ENCODE data around the gene CD164L2.

Gene CD164L2

GRCh38 chr1:27394925-27395324 is 11.8 kb upstream of the CD164L2 start:
- Histone ChIP-seq H3K27me3 (peaks cover 47% of the 10 kb centered on the region), H3K4me3 (ENCODE audit: low read depth in 1 of 2, low read length in 1 of 2) (no peak overlapping the region), H3K36me3 (no peaks in the 10 kb centered on the region), H3K27ac (no peak overlapping the region), H3K4me1 (ENCODE audit: control insufficient read depth in 1 of 2, insufficient read depth in 1 of 2, low read depth in 1 of 2, low read length in 1 of 2) (peaks cover 14 to 17% of the 10 kb centered on the region in 2 experiments), H3K9me3 (no peaks in the 10 kb centered on the region)
- TF ChIP-seq CTCF (IDR thresholded peaks at IDR 0.05): no peak

- H3K4me3 ChIP-seq (ENCODE audit: low read depth in 1 of 2, low read length in 1 of 2): no peak overlapping the region
- H3K36me3 ChIP-seq: no peaks in the 10 kb centered on the region
- peaks cover 14 to 17% of the 10 kb centered on the region in 2 experiments for H3K4me1 ChIP-seq (ENCODE audit: control insufficient read depth in 1 of 2, insufficient read depth in 1 of 2, low read depth in 1 of 2, low read length in 1 of 2)
- no peak for TF ChIP-seq CTCF (IDR thresholded peaks at IDR 0.05)
- no peak overlapping the region for H3K27ac ChIP-seq
- no peaks in the 10 kb centered on the region for H3K9me3 ChIP-seq
- peaks cover 54% of the 10 kb centered on the region for H3K27me3 ChIP-seq
These were observed 11.1 kb upstream of the CD164L2 start for GRCh38 chr1:27394282-27394658.

GRCh38 chr1:27393641-27394281 is 10.6 kb upstream of the CD164L2 start:
- peaks cover 14 to 17% of the 10 kb centered on the region in 2 experiments for H3K4me1 ChIP-seq (ENCODE audit: control insufficient read depth in 1 of 2, insufficient read depth in 1 of 2, low read depth in 1 of 2, low read length in 1 of 2)
- TF ChIP-seq CTCF (IDR thresholded peaks at IDR 0.05): no peak
- H3K9me3 ChIP-seq: no peaks in the 10 kb centered on the region
- H3K27ac ChIP-seq: no peak overlapping the region
- no peaks in the 10 kb centered on the region for H3K36me3 ChIP-seq
- peaks cover 54% of the 10 kb centered on the region for H3K27me3 ChIP-seq
- H3K4me3 ChIP-seq (ENCODE audit: low read depth in 1 of 2, low read length in 1 of 2): no peak overlapping the region

GRCh38 chr1:27392778-27393635 is 9.9 kb upstream of the CD164L2 start:
- Histone ChIP-seq H3K27me3 (peaks cover 54% of the 10 kb centered on the region), H3K36me3 (no peaks in the 10 kb centered on the region), H3K4me3 (ENCODE audit: low read depth in 1 of 2, low read length in 1 of 2) (peak overlapping the region; percentile 38 to 50), H3K9me3 (no peaks in the 10 kb centered on the region), H3K27ac (no peak overlapping the region), H3K4me1 (ENCODE audit: control insufficient read depth in 1 of 2, insufficient read depth in 1 of 2, low read depth in 1 of 2, low read length in 1 of 2) (peaks cover 14 to 17% of the 10 kb centered on the region in 2 experiments)
- peak; percentile 5 for TF ChIP-seq CTCF (IDR thresholded peaks at IDR 0.05)

GRCh38 chr1:27392096-27392777 is 9.1 kb upstream of the CD164L2 start, which contains the start of gene GPR3:
Gene GPR3 (plus strand): TSS chr1:27392622. CDS start chr1:27393799, 1,177 bp downstream.
- peaks cover 54% of the 10 kb centered on the region for H3K27me3 ChIP-seq
- H3K36me3 ChIP-seq: no peaks in the 10 kb centered on the region
- peak; percentile 42 for TF ChIP-seq CTCF (IDR thresholded peaks at IDR 0.05)
- peak within 1 kb of the TSS; percentile 38 to 50 for H3K4me3 ChIP-seq (ENCODE audit: low read depth in 1 of 2, low read length in 1 of 2)
- no peak within 1 kb of the TSS for H3K27ac ChIP-seq
- H3K4me1 ChIP-seq (ENCODE audit: control insufficient read depth in 1 of 2, insufficient read depth in 1 of 2, low read depth in 1 of 2, low read length in 1 of 2): peaks cover 14 to 17% of the 10 kb centered on the region in 2 experiments
- H3K9me3 ChIP-seq: no peaks in the 10 kb centered on the region
